Measurements from ENCODE around the gene AK8.

Gene AK8

DNA sequence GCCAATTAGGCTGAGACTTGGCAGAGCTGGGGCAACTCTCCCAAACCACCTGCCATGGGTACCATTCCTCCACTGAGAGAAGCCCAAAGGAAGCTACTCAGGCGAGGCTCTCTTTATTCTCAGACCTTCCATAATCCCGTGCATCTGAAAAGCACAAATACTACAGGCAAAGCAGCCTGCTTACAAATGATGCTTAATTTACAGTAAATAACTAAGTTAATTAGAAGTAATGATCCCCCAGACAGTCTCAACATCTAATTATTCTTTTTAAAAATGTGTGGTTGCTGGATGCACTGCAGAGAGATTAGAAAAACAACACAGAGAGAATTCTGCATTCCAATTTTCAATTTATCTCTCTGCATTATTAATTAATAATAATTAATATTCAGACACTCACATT lies 53.1 kb downstream of the AK8 start:
- DNase-seq = no peak

DNA sequence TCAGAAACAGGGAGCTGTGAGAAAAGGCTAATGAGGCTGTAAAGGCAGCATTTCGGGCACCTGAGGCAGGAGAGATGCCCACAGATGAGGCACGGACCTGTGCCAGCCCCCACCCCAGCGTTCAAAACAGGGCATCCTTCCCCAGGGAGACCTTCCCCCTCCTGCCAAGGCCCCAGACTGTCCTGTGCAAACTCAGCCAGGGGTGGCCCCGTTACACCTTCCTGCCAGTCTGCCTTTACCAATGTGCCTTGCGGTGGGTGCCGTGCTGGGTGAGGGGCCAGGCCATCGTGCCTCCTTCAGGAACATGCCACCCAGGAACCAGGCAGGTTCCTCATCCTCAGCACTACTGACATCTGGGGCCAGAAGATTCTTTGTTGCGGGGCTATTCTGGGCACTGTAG lies 53.9 kb downstream of the AK8 start:
- no peak for DNase-seq

DNA sequence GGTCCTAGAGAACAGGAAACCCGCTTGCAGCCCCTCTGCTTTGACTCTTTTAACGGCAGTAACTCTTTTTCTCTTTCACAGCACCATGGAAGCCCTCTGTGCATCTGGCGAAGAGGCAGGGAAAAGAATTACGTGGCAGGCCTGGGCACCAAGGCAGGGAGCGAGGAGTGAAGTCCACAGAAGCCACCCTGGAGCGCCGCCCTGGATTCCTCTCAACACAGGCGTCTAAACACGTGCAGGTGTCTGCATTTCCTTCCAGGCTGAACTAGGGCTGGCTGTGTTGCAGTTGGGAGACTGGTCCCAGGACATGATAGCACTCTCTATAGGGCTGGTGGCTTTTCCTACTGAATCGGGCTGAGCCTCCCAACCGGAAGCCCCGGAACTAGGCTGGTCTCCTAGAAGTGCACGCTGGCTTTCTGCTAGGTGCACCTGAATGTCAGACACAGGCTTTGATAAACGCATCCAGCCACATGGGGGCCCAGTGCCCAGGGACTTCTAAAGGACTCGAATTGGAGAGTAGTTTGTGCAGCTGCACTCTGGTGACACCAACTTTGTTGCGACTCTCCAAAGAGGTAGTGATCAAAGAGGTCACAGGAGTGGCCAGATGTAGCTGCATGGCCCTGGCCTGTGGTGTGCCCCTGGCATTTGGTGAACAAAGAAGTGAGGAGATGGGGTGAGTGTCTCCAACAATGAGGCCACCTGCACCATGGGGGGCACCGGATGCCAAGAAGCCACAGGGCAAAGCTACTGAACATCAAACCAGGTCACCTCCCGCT lies 54.5 kb downstream of the AK8 start:
- DNase-seq = no peak

DNA sequence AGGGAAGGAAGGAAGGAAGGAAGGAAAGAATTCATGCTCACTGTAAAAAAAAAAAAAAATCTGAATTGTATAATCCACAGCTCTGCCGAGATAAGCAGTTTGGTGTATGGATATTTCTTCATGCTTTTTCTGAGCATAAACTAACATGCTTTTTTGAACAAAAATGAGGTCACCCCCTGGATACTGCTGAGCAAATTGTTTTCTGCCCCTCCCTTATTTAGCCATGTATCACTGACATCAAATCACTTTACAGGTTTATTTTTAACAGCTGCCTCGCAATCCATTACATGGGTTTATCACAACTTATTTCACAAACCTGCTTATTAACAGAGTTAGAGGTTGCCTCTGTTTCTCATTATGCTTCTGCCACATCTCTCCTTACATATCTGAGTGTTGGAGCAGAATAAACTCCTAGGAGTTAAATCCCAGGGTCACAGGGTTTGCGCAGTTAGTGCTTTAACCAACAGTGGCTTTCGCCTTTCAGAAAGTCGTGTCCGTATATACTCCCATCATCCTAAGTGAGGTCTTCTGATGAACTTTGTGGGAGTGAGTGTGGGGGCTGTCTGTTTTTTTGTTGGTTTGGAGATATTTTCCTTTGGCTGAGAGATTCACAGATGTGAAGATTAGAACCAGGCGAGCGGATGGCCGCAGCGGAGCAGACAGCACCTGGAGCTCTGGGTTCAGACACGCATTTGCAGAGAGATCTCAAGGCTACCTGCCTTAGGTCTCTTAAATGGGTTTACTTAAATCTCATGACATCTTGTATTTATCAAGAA lies 57.7 kb downstream of the AK8 start:
- no peak for DNase-seq

DNA sequence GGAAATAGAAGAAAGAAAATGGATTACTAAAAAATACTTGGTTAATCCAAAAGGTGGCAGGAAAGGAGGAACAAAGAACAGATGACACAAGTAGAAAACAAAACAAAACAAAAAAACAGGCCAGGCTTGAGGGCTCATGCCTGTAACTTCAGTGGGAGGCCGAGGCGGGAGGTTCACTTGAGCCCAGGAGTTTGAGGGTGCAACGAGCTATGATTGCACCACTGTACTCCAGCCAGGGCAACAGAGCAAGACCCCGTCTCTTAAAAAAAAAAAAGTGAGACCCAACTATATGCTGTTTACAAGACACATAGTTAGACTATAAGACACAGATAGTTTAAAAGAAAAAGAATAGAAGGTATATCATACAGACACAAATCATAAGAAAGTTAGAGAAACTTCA lies 59.5 kb downstream of the AK8 start:
- no peak for DNase-seq

DNA sequence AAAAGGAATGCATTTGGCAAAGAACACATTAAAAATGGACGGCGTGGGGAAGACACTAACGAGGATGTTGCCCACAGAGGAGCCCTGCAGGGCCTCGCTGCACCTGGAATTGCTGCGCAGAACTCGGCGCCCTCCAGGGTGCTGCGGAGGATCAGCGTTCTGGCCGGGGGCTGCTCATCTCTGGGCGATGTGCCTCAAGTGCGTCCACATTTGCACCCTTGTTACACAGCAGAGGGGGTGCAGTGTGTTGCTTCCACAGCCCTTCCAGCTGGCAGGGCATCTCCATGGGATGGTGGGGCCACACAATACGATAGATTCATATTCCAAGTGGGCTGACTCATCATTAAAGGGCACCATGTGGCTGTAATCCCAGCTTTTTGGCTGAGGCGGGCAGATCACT lies 63.1 kb downstream of the AK8 start:
- no peak for DNase-seq

DNA sequence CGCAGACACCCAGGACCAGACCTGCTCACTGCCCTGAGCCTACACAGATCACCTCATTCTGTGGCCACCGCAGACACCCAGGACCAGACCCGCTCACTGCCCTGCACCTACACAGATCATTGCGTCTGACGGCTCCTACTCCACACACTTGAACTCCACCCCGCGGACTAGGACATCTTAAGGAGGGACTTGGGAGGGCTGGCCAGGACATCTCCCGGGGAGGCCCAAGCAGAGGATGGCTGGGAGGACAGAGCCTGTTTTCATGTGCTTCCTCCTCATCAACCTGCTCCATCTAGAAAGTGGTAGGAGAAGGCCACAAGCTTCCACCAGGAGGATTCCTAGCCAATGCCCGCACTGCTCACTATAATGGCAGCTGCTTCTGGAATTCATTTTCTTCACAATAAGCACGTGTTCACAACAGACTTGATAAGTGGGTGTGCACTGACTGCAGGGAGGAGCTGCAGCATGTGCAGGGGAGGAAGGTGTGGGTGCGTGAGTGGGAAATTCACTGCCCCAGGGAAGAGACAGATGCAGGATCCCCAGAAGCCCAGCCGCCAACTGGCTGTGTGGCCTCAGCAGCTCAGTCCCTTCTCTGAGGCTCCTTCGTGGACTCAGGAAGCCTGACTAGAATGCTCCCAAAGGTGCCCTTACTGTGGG lies 64.8 kb downstream of the AK8 start:
- no peak for DNase-seq

DNA sequence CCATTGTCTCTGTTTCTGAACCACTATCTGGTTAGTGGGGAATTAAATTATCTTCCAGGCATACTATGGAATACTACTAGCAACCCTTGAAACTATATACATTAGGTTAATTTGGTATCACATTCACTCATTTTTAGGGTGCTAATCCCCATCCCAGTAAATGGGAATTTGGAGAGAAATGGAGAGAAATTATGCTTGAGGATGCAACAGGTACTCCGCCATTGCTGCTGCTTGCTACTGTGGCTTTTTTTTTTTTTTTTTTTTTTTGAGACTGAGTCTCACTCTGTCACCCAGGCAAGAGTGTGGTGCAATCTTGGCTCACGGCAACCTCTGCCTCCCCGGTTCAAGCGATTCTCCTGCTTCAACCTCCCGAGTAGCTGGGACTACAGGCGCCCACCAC lies 66.1 kb downstream of the AK8 start:
- no peak for DNase-seq

DNA sequence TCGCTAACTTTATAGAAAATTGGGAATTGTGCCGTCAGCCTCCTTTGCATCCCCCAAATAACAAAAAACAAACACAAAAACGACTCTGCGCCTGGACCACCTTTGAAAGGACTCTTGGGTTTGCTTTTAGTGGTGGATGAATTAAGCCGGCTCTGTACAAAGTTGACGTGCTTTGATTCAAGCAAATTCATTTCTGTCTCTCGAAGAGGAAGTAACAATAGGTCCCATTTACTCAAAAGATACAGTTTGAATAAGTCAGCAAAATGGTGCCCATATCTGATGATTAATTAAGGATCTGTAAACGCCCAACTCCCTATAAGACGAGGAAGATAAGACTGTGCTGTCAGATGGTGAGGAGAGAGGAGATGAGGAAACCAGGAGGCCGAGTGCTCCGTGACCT lies 67.8 kb downstream of the AK8 start:
- no peak for DNase-seq

DNA sequence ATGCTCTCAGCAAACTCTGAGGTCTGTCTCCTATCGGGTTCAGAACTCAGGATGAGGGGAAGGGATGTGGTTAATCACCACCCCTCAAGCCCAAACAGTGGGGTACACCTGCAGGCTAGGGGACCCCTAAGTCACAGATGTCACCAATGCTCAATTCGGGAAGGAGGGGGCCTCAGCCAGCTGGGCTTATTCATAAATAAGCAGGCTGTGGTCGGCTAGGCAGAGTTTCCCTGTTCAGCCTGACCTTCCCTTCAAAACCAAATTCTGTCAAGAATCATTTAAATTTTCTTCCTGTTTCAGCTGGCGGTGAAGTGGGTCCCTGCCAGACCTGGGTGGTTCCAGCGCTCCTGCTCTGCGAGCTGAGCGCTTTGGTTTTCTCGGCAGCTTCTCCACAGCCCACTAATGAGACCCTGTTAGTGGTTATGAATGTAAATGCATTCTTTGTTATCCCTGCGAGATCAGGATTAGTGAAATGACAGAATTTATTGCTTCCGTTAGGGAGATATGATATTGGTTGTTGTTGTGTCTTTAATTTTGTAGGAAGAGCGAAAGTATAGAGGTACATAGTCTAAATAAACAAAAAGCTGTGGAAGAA lies 68.3 kb downstream of the AK8 start:
- no peak for DNase-seq

DNA sequence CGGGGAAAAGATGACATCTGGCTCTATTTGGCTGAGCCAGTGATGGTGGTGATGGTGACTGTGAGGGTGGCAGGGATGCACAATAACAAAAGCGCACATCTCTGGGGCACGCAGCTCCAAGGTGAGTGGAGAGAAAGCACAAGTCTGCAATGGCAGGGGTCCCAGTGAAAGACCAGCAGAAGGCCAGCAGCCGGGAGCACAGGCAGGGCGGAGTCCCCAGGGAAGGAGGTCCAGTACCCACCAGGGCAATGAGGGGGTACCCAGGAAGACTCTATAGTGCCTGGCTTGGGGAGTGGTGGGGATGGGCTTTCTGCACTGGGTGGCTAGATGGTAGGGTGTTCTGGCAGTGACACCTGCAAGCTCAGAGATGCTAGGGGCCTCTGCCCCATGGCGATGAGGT lies 69.4 kb downstream of the AK8 start:
- DNase-seq = no peak

DNA sequence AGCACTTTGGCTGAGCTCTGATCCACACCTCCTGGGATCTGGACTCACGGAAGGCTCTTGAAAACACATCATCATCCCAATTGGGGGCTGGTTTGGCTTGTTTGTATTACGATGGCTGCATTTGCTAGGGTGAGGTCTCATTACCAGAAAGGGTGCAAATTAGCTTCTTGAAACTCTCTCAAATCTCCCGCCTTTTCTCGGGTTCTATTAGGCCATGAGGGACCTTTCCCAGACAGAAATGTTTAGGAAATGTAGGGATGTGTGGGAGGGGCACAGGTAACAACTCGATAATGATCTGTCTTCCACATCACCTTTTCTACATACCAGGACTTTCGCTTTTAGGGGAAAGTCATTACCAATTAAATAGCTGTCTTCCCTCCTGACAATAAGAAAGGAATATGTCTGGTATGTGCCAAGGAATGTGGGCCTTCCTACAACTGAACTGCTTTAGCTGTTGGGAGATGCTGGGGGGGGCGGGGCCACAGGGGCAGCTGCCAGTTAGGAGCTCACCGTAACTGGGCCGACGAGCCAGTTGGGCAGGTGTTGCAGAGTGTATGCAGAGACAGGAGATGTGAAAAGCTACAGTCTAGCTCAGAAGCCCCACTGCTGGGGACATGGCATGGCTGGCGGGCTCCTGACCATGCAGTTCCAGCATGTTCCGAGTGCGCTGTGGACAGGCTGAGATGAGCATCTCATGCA lies 71.2 kb downstream of the AK8 start:
- no peak for DNase-seq

DNA sequence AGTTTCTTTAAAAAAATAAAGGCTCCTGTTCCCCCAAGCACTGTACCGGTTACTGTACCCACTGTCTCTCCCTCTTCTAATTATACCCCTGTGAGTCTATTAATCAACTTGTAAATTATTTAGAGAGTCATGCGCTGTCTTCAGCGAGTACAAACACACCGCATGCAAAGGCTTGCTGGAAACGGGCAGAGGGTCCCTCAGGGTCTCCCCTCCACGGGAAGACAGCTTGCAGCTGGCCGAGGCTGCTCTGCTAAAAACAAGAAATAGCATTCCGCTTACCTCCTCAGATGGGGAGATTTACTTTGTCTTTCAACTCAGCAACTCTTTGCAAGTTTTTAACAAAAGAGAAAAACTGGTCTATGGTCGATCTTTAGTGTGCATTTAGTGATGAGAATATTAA lies 71.8 kb downstream of the AK8 start:
- DNase-seq = no peak

DNA sequence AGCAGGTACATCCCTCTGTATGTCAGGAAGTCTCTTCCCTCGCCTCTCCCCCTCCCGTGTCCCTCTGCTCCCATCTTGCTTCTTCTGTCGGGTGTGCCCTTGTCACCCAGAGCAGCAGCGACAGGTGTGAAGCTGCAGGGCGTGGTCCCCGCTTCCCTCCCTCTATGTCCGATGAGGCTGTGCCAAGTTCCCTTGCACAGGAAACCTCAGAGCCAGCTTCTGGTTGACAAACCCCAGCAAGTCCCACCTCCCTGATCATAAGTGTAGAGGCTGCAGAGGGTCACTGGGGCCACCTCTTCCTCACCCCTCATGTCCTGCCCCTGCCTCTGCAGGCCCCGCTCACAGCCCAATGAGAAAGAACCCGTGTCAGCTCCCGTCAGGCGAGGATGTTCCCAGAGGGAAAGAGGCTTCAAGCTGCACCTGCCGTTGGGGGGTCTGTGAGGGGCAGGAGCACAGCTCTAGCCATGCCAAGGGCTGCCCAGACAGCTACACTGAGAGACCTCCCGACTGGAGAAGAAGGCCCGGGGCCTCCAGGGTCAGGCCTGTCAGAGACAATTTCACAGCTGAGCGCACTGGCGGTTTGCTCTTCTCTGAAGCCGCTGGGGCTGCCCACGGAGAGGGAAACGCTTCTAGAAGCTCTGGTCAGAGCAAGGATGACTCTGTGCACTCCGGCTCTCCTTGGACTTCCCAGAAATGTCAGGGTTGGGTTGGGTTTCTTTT lies 73.3 kb downstream of the AK8 start:
- no peak for DNase-seq

DNA sequence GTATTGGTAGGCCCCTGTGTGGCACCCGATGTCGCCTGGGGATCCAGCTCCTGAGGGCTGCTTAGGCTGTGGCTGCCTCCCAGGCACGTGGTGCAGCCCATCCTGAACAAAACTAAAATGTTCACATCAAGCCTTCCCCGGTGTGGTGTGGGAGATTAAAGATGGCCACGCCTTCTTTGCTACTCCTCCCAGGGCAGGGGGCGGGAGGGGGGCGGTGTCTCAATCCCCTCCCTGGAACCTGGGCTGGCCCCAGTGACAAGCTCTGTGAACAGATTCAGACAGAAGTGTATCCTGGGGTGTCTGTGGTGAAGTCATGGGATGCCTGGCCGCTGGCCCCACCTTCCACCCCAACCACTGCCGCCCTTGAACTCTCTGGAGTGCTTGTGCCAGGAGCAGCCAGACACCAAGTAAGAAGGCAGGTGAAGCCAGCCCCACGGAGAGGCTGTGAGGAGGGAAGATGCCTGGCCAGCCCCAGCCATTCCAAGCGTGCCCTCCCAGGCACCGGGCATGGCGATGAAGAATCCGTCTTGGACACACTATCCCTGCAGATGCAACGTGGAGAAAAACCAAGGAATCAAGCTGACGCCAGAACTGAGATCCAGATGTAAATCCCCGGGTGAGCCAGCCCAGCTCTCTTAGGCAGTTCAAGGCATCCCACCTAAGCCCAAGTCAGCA lies 75.8 kb downstream of the AK8 start:
- DNase-seq = no peak

DNA sequence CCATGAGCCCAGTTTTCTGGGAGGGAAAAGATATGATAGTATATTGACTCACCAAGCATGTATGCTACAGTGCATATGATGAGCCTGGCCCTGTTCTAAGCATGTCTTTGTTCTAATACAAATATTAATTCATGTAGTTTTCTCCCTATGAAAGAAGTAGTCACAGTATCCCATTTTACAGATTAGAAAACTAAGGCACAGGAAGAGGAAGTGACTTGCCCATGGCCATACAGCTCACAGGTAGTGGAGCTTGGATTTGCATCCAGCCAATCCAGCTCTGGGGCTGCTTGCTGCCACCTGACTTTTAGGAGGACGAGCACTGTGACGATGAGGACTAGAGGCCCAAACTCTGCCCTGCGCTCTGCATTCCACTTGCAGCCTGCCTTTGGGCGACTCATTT lies 76.4 kb downstream of the AK8 start:
- DNase-seq = no peak

DNA sequence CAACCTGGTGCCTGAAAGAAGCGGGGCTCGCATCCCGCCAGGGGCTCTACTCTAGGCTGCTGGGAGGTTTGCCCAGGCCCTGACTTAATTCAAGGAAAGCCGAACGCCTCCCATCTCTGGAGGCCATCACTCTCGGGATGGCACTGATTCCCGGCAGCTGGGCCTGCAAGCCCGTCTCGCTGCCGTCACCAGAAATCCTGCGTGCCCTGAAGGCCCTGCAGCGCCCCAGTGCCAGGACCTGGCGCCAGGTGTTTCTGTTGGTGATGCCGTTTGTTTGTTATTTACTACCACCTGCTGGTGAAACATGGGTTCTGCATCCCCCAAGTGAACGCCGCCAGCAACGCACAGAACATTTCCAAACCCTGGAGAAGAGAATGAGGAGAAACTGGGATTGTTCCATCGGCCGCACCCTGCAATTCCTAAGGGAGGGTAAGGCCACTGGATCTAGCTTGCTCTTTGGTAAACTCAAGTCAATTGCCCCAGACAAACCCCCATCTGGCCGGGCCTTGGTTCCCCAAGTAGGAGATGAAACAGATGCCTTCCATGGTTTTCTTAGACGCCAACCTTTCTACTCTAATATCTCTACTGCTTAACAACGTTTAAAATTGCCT lies 77.9 kb downstream of the AK8 start:
- DNase-seq = peak; percentile 51

DNA sequence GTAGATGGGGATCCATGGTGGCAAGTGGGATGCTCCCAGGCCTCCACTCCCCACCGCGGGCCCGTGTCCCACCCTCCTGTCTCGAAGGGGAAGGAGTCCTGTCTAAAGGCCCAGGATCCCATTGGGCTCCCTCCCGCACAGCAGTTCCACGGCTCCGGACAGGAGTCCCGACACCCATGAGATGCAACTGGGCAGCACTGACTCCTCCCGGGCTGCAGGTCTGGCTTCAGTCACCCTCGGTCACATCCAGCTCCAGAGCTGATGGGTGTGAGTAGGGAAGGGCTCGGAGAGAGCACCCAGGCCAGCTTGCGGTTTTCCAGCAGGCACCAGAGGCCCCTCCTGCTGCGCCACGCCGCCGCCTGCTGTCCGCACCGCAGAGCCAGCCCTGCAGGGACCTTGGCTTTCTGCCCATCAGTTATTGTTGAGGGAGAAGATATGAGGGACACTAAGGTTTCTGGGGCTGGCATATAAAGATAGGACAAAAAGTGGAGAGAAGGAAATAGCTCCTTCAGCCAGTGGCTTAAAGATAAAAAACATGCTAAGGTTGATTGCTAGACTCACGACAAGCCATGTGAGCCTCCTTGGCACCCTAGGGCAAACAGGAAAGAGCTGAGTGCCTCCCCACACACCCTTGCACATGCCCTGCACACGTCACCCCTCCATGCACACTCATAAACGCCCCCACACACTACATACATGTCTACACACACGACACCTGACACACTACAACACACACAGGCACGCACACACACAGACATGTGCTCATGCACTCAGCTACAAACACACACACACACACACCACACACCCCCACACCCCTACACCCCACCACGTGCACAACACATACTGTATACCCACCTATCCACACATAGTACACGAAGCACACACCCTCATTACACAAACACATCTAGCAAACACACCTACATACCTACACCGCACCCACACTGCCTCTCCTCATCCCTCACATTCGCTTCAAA lies 79.0 kb downstream of the AK8 start:
- DNase-seq = no peak

DNA sequence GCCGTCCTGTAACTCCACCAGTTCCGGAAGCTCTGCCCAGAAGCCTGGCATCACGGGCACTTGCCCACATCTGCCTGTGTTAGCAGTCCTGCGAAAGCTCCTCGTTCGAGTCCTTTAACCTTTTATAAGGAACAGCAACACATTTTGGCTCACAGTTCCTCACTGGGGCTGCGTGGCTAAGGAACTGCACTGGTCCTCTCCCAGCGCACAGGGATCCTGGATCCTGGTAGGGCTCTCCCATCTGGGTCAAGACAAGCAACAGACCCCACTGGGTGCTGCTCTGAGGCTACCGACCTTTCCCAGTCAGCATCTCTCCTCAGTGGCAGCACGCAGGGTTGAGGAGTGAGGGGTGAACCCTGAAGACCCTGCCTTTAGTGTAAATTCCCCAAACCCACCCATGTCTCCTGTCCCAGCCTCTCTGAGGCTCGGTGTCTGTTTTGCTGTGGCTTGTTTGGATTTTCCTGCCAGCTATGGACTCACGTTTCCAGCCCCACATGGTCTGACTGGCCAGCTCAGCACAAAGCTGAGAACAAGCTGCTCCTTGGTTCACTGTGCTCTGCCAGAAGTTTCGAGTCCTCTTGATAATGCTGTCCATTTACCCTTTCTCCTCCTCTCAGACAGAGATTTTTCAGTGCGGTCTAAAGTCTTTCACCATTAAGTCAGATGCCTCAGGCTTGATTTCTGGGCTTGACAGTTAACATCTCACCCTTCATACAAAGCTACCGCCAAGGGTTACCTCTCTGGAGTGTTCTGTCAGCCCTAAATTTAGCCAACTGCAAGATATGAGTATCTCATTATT lies 80.0 kb downstream of the AK8 start:
- DNase-seq = peak; percentile 5

Data from NCI-H226 (cell line).